Endothelial cell of umbilical vein (primary cell): Measurements from ENCODE around the gene TREM2. TPM values are rescaled to one million over a fixed set of nuclear protein-coding genes. Genes with fewer than 3 reads are reported as not detected.

Experiments used
- BruUV-seq: library from RNA; stranded (reverse); fragments of 400-500 nt; replicated peaks from 2 replicates; lab custom pipeline; 2021; lab: Mats Ljungman, UMichigan
- CTCF ChIA-PET: fragments of 300-600, 350-600 bp; sonication (Branson Sonifier 250); formaldehyde crosslinking; loops from one replicate; lab custom pipeline; 2021; ENCODE audit warnings: antibody characterized with exemption, inconsistent platforms; lab: Charles Lee
- POLR2A ChIA-PET: fragments of 300-600, 350-600 bp; sonication (Branson Sonifier 250); formaldehyde crosslinking; loops from one replicate; lab custom pipeline; 2021; ENCODE audit warnings: antibody characterized with exemption, inconsistent platforms; lab: Charles Lee
- DNase-seq: peaks from one replicate; pipeline ENCODE4 v3.0.0-alpha.2; 2011; ENCODE audit warnings: low read depth, low spot score
- FAIRE-seq: peaks from 2 replicates; lab custom pipeline; 2011; peaks lifted over from hg19 to GRCh38; lab: Jason Lieb, UNC
- H2AFZ ChIP-seq: 2 replicates; pipeline ENCODE4 v1.6.0; 2012; ENCODE audit warnings: low read depth, low read length, control low read depth, inconsistent platforms
- H3K27ac ChIP-seq: 2 replicates; pipeline ENCODE4 v1.5.1; 2011; ENCODE audit warnings: low read depth, mild to moderate bottlenecking, control low read depth, low read length, moderate library complexity; ENCODE audit not compliant: insufficient read depth
- H3K27me3 ChIP-seq, 2 experiments: 2 replicates each; pipeline versions ENCODE4 v1.6.0 to v1.6.1; 2011; ENCODE audit warnings: low read length in 2 of 2, mixed read lengths in 1 of 2; ENCODE audit not compliant: control insufficient read depth in 2 of 2, insufficient read depth in 2 of 2
- H3K36me3 ChIP-seq, 2 experiments: 2 replicates in 1 of 2; 3 replicates in 1 of 2; pipeline ENCODE4 v1.5.1; 2011; ENCODE audit warnings: low read length in 2 of 2, mild to moderate bottlenecking in 1 of 2, moderate library complexity in 1 of 2; ENCODE audit not compliant: control insufficient read depth in 2 of 2, insufficient read depth in 2 of 2; ENCODE audit errors: extremely low read depth in 1 of 2
- H3K4me1 ChIP-seq: 3 replicates; pipeline ENCODE4 v1.5.1; 2011; ENCODE audit warnings: mild to moderate bottlenecking, low read length; ENCODE audit not compliant: control insufficient read depth, insufficient read depth; ENCODE audit errors: extremely low read depth
- H3K4me2 ChIP-seq: 2 replicates; pipeline ENCODE4 v1.6.1; 2011; ENCODE audit warnings: low read length, control low read depth, mixed read lengths; ENCODE audit not compliant: insufficient read depth
- H3K4me3 ChIP-seq, 3 experiments: fragments of 200-600 bp in 1 of 3; sonication (generic), shearing (Covaris generic) in 1 of 3; replicated peaks in 1 of 3; 2 replicates each; pipeline ENCODE4 v1.5.1; 2011 to 2016; ENCODE audit warnings: control low read depth in 3 of 3, low read length in 3 of 3, mild to moderate bottlenecking in 2 of 3, inconsistent platforms in 1 of 3, low read depth in 1 of 3, moderate library complexity in 1 of 3; ENCODE audit not compliant: insufficient read depth in 1 of 3
- H3K79me2 ChIP-seq: 2 replicates; pipeline ENCODE4 v1.6.0; 2012; ENCODE audit warnings: low read length, inconsistent platforms; ENCODE audit not compliant: control insufficient read depth, insufficient read depth
- H3K9ac ChIP-seq: replicated peaks from 2 replicates; pipeline ENCODE3; 2011; ENCODE audit warnings: low read length, control low read depth; ENCODE audit not compliant: insufficient read depth; ENCODE audit errors: extremely low read depth
- H3K9me1 ChIP-seq: replicated peaks from 3 replicates; pipeline ENCODE4 v1.6.0; 2011; ENCODE audit warnings: mild to moderate bottlenecking, low read length; ENCODE audit not compliant: control insufficient read depth, insufficient read depth; ENCODE audit errors: extremely low read depth
- H3K9me3 ChIP-seq: replicated peaks from 2 replicates; pipeline ENCODE4 v1.5.1; 2012; ENCODE audit warnings: low read length, inconsistent platforms; ENCODE audit not compliant: control insufficient read depth, insufficient read depth
- H4K20me1 ChIP-seq: replicated peaks from 2 replicates; pipeline ENCODE3; 2011; ENCODE audit warnings: mild to moderate bottlenecking, low read length; ENCODE audit not compliant: control insufficient read depth, insufficient read depth; ENCODE audit errors: extremely low read depth
- EZH2 ChIP-seq: IDR thresholded peaks from 2 replicates; pipeline ENCODE4 v1.6.1; 2012; ENCODE audit warnings: borderline replicate concordance, low read depth, mild to moderate bottlenecking, moderate library complexity, low read length, inconsistent platforms; ENCODE audit not compliant: severe bottlenecking
- FOS ChIP-seq: IDR thresholded peaks from 2 replicates; pipeline ENCODE4 v1.6.1; 2011; ENCODE audit warnings: mild to moderate bottlenecking, low read length, moderate library complexity, borderline replicate concordance; ENCODE audit not compliant: insufficient read depth
- GATA2 ChIP-seq: IDR thresholded peaks from 2 replicates; pipeline ENCODE4 v1.7.0; 2011; ENCODE audit warnings: low read depth, mild to moderate bottlenecking, moderate library complexity, mixed read lengths, low read length; ENCODE audit not compliant: insufficient read length, insufficient read depth
- JUN ChIP-seq: IDR thresholded peaks from 2 replicates; pipeline ENCODE4 v1.6.1; 2011; ENCODE audit warnings: borderline replicate concordance, low read depth; ENCODE audit not compliant: insufficient read length, insufficient read depth
- MAX ChIP-seq: IDR thresholded peaks from 2 replicates; pipeline ENCODE4 v1.6.1; 2011; ENCODE audit not compliant: insufficient read depth, insufficient read length
- MYC ChIP-seq: IDR thresholded peaks from one replicate; pipeline ENCODE4 v1.6.1; 2011; ENCODE audit warnings: mild to moderate bottlenecking, low read depth, low read length
- POLR2A ChIP-seq: IDR thresholded peaks from 2 replicates; pipeline ENCODE4 v1.6.1; 2012; ENCODE audit warnings: low read depth, mild to moderate bottlenecking, control low read depth, low read length
- POLR2AphosphoS5 ChIP-seq: IDR thresholded peaks from 2 replicates; pipeline ENCODE4 v1.6.1; 2012; ENCODE audit warnings: low read depth, mild to moderate bottlenecking, control low read depth, low read length, moderate library complexity; ENCODE audit not compliant: insufficient read depth
- dilution Hi-C: fragments of 300-500 bp; cut with MboI; formaldehyde crosslinking; loops from one replicate; pipeline ENCODE4 v1.15.0; 2019; ENCODE audit warnings: low sequenced_read_pairs; ENCODE audit not compliant: extremely low pct_ligation_motif_present
- intact Hi-C: fragments of 100-400 bp; cut with micrococcal nuclease; formaldehyde crosslinking; loops from one replicate; pipeline ENCODE4 v1.10.0; 2022
- polyA plus RNA-seq, 4 experiments: library from polyadenylated mRNA; depleted of rRNA in 3 of 4; stranded (reverse) in 3 of 4; unstranded in 1 of 4; fragments of >200 nt; gene quantifications; 2 replicates each; pipeline versions ENCODE4 v1.2.1 to v1.2.3, GENCODE V29; 2011 to 2012; ENCODE audit warnings: missing spikeins in 1 of 4
- total RNA-seq: library from RNA; stranded (reverse); gene quantifications from 2 replicates; pipeline ENCODE4 v1.2.3, GENCODE V29; 2021
- TF ChIP-seq, protein P1 (sequence below), 2 donors: IDR thresholded peaks; 1 replicate in 1 of 2; 2 replicates in 1 of 2; pipeline ENCODE4 v1.5.1; 2011; ENCODE audit warnings: low read length in 2 of 2, mild to moderate bottlenecking in 2 of 2, moderate library complexity in 2 of 2, control low read depth in 1 of 2, inconsistent platforms in 1 of 2, low read depth in 1 of 2; ENCODE audit not compliant: insufficient read depth in 1 of 2; ENCODE audit errors: extremely low read depth in 1 of 2

TREM2 gene
- total and polyA plus RNA-seq, 2 donors (not counting 3 experiments of a cell fraction or from before 2014, with no cell fraction given): not detected

- no peaks in the 10 kb centered on the region for H3K9me3 ChIP-seq
- no peaks in the 10 kb centered on the region for H3K4me1 ChIP-seq
- no peak overlapping the region for H2AFZ ChIP-seq
- H3K36me3 ChIP-seq: no peaks in the 10 kb centered on the region
- no peak overlapping the region for H3K27ac ChIP-seq
- TF ChIP-seq MAX (no peak), GATA2 (no peak), POLR2A (no peak), EZH2 (no peak), FOS (no peak), MYC (no peak), JUN (no peak), POLR2AphosphoS5 (no peak)
- TF ChIP-seq, protein P1, sequence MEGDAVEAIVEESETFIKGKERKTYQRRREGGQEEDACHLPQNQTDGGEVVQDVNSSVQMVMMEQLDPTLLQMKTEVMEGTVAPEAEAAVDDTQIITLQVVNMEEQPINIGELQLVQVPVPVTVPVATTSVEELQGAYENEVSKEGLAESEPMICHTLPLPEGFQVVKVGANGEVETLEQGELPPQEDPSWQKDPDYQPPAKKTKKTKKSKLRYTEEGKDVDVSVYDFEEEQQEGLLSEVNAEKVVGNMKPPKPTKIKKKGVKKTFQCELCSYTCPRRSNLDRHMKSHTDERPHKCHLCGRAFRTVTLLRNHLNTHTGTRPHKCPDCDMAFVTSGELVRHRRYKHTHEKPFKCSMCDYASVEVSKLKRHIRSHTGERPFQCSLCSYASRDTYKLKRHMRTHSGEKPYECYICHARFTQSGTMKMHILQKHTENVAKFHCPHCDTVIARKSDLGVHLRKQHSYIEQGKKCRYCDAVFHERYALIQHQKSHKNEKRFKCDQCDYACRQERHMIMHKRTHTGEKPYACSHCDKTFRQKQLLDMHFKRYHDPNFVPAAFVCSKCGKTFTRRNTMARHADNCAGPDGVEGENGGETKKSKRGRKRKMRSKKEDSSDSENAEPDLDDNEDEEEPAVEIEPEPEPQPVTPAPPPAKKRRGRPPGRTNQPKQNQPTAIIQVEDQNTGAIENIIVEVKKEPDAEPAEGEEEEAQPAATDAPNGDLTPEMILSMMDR (IDR thresholded peaks at IDR 0.05; ENCODE audit: extremely low read depth in 1 of 2, insufficient read depth in 1 of 2, low read depth in 1 of 2, low read length in 2 of 2): no peak
- ChIA-PET CTCF (interaction anchor here (0.8 to 2.7 kb wide), 4 partner anchors 9 to 50 kb away, joined by 3 to 9 read pairs (median 4); no protein-coding TSS in a partner anchor), POLR2A (no interaction called here)
- H4K20me1 ChIP-seq: no peaks in the 10 kb centered on the region
- no peaks in the 10 kb centered on the region for H3K79me2 ChIP-seq
- intact Hi-C loops: no loop called here
- no TSS peak for BruUV-seq
- no peak overlapping the region for H3K9ac ChIP-seq
- H3K4me2 ChIP-seq: no peak overlapping the region
- no peaks in the 10 kb centered on the region for H3K9me1 ChIP-seq
- dilution Hi-C loops: no loop called here
- H3K27me3 ChIP-seq: no peaks in the 10 kb centered on the region
- no peak for FAIRE-seq
- DNase-seq: no peak
- H3K4me3 ChIP-seq: no peak overlapping the region
Observed at GRCh38 chr6:41132254-41132653, 30.7 kb downstream of the TREM2 start.
